ENCODE data around the gene IMPDH2. TPM values are rescaled to one million over a fixed set of nuclear protein-coding genes. Genes with fewer than 3 reads are reported as not detected.

IMPDH2 gene
- total and polyA plus RNA-seq, 2 experiments from 2014 or later, result 198 to 314 TPM

GRCh38 chr3:48982016-48982415 is 47.2 kb downstream of the IMPDH2 start:
- H3K36me3 Mint-ChIP-seq (ENCODE audit: low read depth), result peaks cover 72% of the 10 kb centered on the region

More at GRCh38 chr3:48982016-48982415, 47.2 kb downstream of the IMPDH2 start:
- H2AFZ ChIP-seq, result no peak overlapping the region
- no peak overlapping the region for H3K4me2 ChIP-seq
- peaks cover 19% of the 10 kb centered on the region for H3K27me3 Mint-ChIP-seq (ENCODE audit: insufficient read depth, low read depth, poor library complexity)
- H3K27ac ChIP-seq (ENCODE audit: low read depth), result no peak overlapping the region
- H3K4me3 ChIP-seq, result no peak overlapping the region
- ATAC-seq (no peak), DNase-seq (ENCODE audit: low spot score) (no peak)
- no peak overlapping the region for H3K4me3 Mint-ChIP-seq
- H3K4me1 Mint-ChIP-seq, result no peaks in the 10 kb centered on the region; the same call in 2 of the 3 replicates
- H3K27ac Mint-ChIP-seq, result no peak overlapping the region
- no peaks in the 10 kb centered on the region for H3K27me3 ChIP-seq (ENCODE audit: insufficient read depth)
- H3K4me1 ChIP-seq (ENCODE audit: insufficient read depth), result no peaks in the 10 kb centered on the region
- TF ChIP-seq CTCF (conservative IDR thresholded peaks at IDR 0.05; ENCODE audit: low read depth in 2 of 2), result no peak
- no peak for TF ChIP-seq CREB1 (CRISPR knock-in tag; IDR thresholded peaks at IDR 0.05; ENCODE audit: low read depth)
- TF ChIP-seq NANOG (IDR thresholded peaks at IDR 0.05; ENCODE audit: borderline replicate concordance), result no peak
- TF ChIP-seq POLR2AphosphoS5 (IDR thresholded peaks at IDR 0.05; ENCODE audit: low read depth), result no peak
- no peak for TF ChIP-seq STAT1 (IDR thresholded peaks at IDR 0.05; ENCODE audit: unreplicated experiment)
- TF ChIP-seq JUNB (IDR thresholded peaks at IDR 0.05; ENCODE audit: unreplicated experiment), result no peak
- no peak for TF ChIP-seq REST (IDR thresholded peaks at IDR 0.05; ENCODE audit: unreplicated experiment)
- no peak for TF ChIP-seq EZH2 (IDR thresholded peaks at IDR 0.05; ENCODE audit: low read depth, unreplicated experiment)
- no peak for TF ChIP-seq ZNF114 (CRISPR knock-in tag; IDR thresholded peaks at IDR 0.05)
- TF ChIP-seq EZH2phosphoT487 (IDR thresholded peaks at IDR 0.05; ENCODE audit: unreplicated experiment), result no peak
- no peak for TF ChIP-seq ETS1 (IDR thresholded peaks at IDR 0.05)
- no peak for TF ChIP-seq ZNF331 (CRISPR knock-in tag; IDR thresholded peaks at IDR 0.05; ENCODE audit: low read depth)
- peaks cover 26% of the 10 kb centered on the region for H4K20me1 ChIP-seq (replicated peaks; ENCODE audit: insufficient read depth)
- no peaks in the 10 kb centered on the region; the same call in 1 of the 2 replicates for H3K79me2 ChIP-seq (replicated peaks; ENCODE audit: insufficient read depth)
- H3K36me3 ChIP-seq (ENCODE audit: insufficient read depth), result peaks cover 26% of the 10 kb centered on the region
- 0 out of 2 replicates have a peak, but pooled peaks cover 15% of the 10 kb centered on the region for H3F3A ChIP-seq (replicated peaks; ENCODE audit: low read depth)
- no peaks in the 10 kb centered on the region for H3K9me3 Mint-ChIP-seq
- no peaks in the 10 kb centered on the region for H3K9me2 ChIP-seq (ENCODE audit: insufficient read depth)
